SK-N-SH (cell line): ENCODE data around the gene CHST15. TPM values are rescaled to one million over a fixed set of nuclear protein-coding genes. Genes with fewer than 3 reads are reported as not detected.

ENCODE experiments used
- CTCF ChIA-PET: fragments of 300-600, 350-600 bp; formaldehyde crosslinking; extraction: SDS; loops from one replicate; lab custom pipeline; 2021; lab: Yijun Ruan, JAX
- POLR2A ChIA-PET: fragments of 350-600 bp; sonication (Branson Sonifier 250); formaldehyde crosslinking; extraction: SDS; loops from one replicate; lab custom pipeline; 2020; ENCODE audit warnings: antibody characterized with exemption, inconsistent platforms; lab: Yijun Ruan, JAX
- DNase-seq: peaks from one replicate; pipeline ENCODE4 v3.0.0; 2012
- H2AFZ ChIP-seq: fragments of 200-600 bp; sonication (generic); 2 replicates; pipeline ENCODE4 v1.8.1; 2016; ENCODE audit warnings: antibody characterized with exemption, mild to moderate bottlenecking, low read depth
- H3F3A ChIP-seq: fragments of 200-600 bp; sonication (generic); replicated peaks from 2 replicates; pipeline ENCODE3; 2016; ENCODE audit warnings: antibody characterized with exemption, mild to moderate bottlenecking; ENCODE audit not compliant: insufficient read depth
- H3K27ac ChIP-seq, 2 experiments: fragments of 200-500 bp in 1 of 2; fragments of 200-600 bp in 1 of 2; sonication (Bioruptor generic) in 1 of 2; sonication (generic), shearing (Covaris generic) in 1 of 2; 2 replicates each; pipeline versions ENCODE4 v1.5.1 to v1.6.1; 2014 to 2016; ENCODE audit warnings: low read depth in 2 of 2, inconsistent platforms in 1 of 2, low read length in 1 of 2, mild to moderate bottlenecking in 1 of 2, mixed read lengths in 1 of 2
- H3K27me3 ChIP-seq: fragments of 200-600 bp; sonication (generic), shearing (Covaris generic); 2 replicates; pipeline ENCODE4 v1.6.1; 2016; ENCODE audit warnings: mixed run types; ENCODE audit not compliant: insufficient read depth
- H3K36me3 ChIP-seq, 2 experiments: fragments of 200-500 bp in 1 of 2; fragments of 200-600 bp in 1 of 2; sonication (Bioruptor generic) in 1 of 2; sonication (generic) in 1 of 2; replicated peaks in 1 of 2; 2 replicates each; pipeline versions ENCODE3 to v1.5.1; 2014 to 2016; ENCODE audit warnings: low read length in 1 of 2, mild to moderate bottlenecking in 1 of 2; ENCODE audit not compliant: insufficient read depth in 2 of 2, control insufficient read depth in 1 of 2
- H3K4me1 ChIP-seq, 2 experiments: fragments of 200-500 bp in 1 of 2; fragments of 200-600 bp in 1 of 2; sonication (Bioruptor generic) in 1 of 2; sonication (generic), shearing (Covaris generic) in 1 of 2; 2 replicates each; pipeline versions ENCODE4 v1.5.1 to v1.6.1; 2014 to 2016; ENCODE audit warnings: low read depth in 1 of 2, low read length in 1 of 2, mixed run types in 1 of 2; ENCODE audit not compliant: insufficient read depth in 2 of 2, control insufficient read depth in 1 of 2
- H3K4me2 ChIP-seq: fragments of 200-600 bp; sonication (generic), shearing (Covaris generic); 2 replicates; pipeline ENCODE4 v1.6.1; 2017; ENCODE audit warnings: mixed run types
- H3K4me3 ChIP-seq, 2 experiments: fragments of 200-500 bp in 1 of 2; fragments of 200-600 bp in 1 of 2; sonication (Bioruptor generic) in 1 of 2; sonication (generic), shearing (Covaris generic) in 1 of 2; 2 replicates each; pipeline versions ENCODE4 v1.5.1 to v1.8.1; 2014 to 2016; ENCODE audit warnings: low read depth in 2 of 2, inconsistent platforms in 1 of 2, low read length in 1 of 2, mild to moderate bottlenecking in 1 of 2, mixed read lengths in 1 of 2, moderate library complexity in 1 of 2
- H3K79me2 ChIP-seq: fragments of 200-600 bp; sonication (generic); 2 replicates; pipeline ENCODE4 v1.8.1; 2017; ENCODE audit warnings: mild to moderate bottlenecking; ENCODE audit not compliant: insufficient read depth
- H3K9ac ChIP-seq: fragments of 200-600 bp; sonication (generic); 2 replicates; pipeline ENCODE4 v1.6.1; 2017; ENCODE audit warnings: mixed run types
- H3K9me2 ChIP-seq: fragments of 200-600 bp; sonication (generic); 2 replicates; pipeline ENCODE4 v1.6.1; 2017; ENCODE audit warnings: mixed run types
- H3K9me3 ChIP-seq: fragments of 200-600 bp; sonication (generic); 2 replicates; pipeline ENCODE4 v1.6.1; 2017; ENCODE audit warnings: mixed run types, mild to moderate bottlenecking, moderate library complexity
- H4K20me1 ChIP-seq: fragments of 200-600 bp; sonication (generic); 2 replicates; pipeline ENCODE4 v1.6.1; 2017; ENCODE audit warnings: mild to moderate bottlenecking, mixed run types; ENCODE audit not compliant: insufficient read depth
- CHD2 ChIP-seq: fragments of 150-350 bp; IDR thresholded peaks from 2 replicates; pipeline ENCODE4 v1.6.1; 2018; ENCODE audit warnings: low read length; ENCODE audit not compliant: partially characterized antibody
- CTCF ChIP-seq: fragments of 200-600 bp; sonication (generic); IDR thresholded peaks from 2 replicates; pipeline ENCODE4 v1.6.1; 2017; ENCODE audit warnings: antibody characterized with exemption, mild to moderate bottlenecking, moderate library complexity
- FOSL2 ChIP-seq: IDR thresholded peaks from 2 replicates; pipeline ENCODE4 v1.4.0; 2012; ENCODE audit warnings: low read depth, mild to moderate bottlenecking, moderate library complexity, borderline replicate concordance
- FOXJ3 ChIP-seq: sonication (generic); formaldehyde crosslinking; IDR thresholded peaks from 2 replicates; pipeline ENCODE4 v1.5.1; 2020; ENCODE audit warnings: mild to moderate bottlenecking, missing genetic modification reagents
- GABPA ChIP-seq: IDR thresholded peaks from 2 replicates; pipeline ENCODE4 v1.4.0; 2012; ENCODE audit warnings: low read depth, mild to moderate bottlenecking
- IRF3 ChIP-seq: fragments of 150-350 bp; IDR thresholded peaks from 2 replicates; pipeline ENCODE4 v1.6.1; 2016; ENCODE audit warnings: mild to moderate bottlenecking, low read depth, low read length
- JUND ChIP-seq: IDR thresholded peaks from 2 replicates; pipeline ENCODE4 v1.4.0; 2012
- NFIC ChIP-seq: IDR thresholded peaks from 2 replicates; pipeline ENCODE4 v1.4.0; 2012; ENCODE audit warnings: borderline replicate concordance
- POLR2AphosphoS5 ChIP-seq: IDR thresholded peaks from 2 replicates; pipeline ENCODE4 v1.6.1; 2012; ENCODE audit warnings: low read depth, low read length
- RCOR1 ChIP-seq: fragments of 150-350 bp; IDR thresholded peaks from 2 replicates; pipeline ENCODE4 v1.6.1; 2017; ENCODE audit warnings: antibody characterized with exemption, low read length
- SMC3 ChIP-seq: IDR thresholded peaks from 2 replicates; pipeline ENCODE4 v1.6.1; 2012; ENCODE audit warnings: low read depth, low read length, improper control_type of control experiment
- TEAD4 ChIP-seq: IDR thresholded peaks from 2 replicates; pipeline ENCODE4 v1.4.0; 2012; ENCODE audit warnings: mild to moderate bottlenecking, borderline replicate concordance; ENCODE audit not compliant: insufficient read depth
- WGBS: methylation state at CpG from one replicate; pipeline ENCODE4 v1.1.6; 2017; ENCODE audit warnings: low lambda C conversion rate; 5-methylcytosine and 5-hydroxymethylcytosine counted together
- polyA plus RNA-seq, 3 experiments: library from polyadenylated mRNA; depleted of rRNA; stranded (reverse); fragments of >200 nt; gene quantifications; 2 replicates each; pipeline ENCODE4 v1.2.3, GENCODE V29; 2012

The CHST15 gene
- polyA plus RNA-seq, 1 of the 3 experiments (the other 2 are of a cell fraction): 0.02 TPM

- 6% methylated on average over 3 of the region's 4 CpGs for whole genome bisulfite sequencing
- Histone ChIP-seq H3F3A (no peaks in the 10 kb centered on the region), H3K9ac (no peak overlapping the region), H3K9me2 (no peaks in the 10 kb centered on the region), H3K79me2 (no peaks in the 10 kb centered on the region), H3K4me3 (no peak overlapping the region), H3K27me3 (no peaks in the 10 kb centered on the region; the same call in 1 of the 2 replicates), H3K4me1 (no peaks in the 10 kb centered on the region), H3K27ac (no peak overlapping the region), H2AFZ (no peak overlapping the region), H3K4me2 (no peak overlapping the region), H3K9me3 (no peaks in the 10 kb centered on the region), H4K20me1 (no peaks in the 10 kb centered on the region), H3K36me3 (no peaks in the 10 kb centered on the region)
- ChIA-PET POLR2A (no interaction called here), CTCF (no interaction called here)
- TF ChIP-seq TEAD4 (no peak), CTCF (no peak), FOSL2 (no peak), GABPA (no peak), SMC3 (no peak), FOXJ3 (CRISPR knock-in tag) (no peak), JUND (no peak), NFIC (no peak), IRF3 (no peak), RCOR1 (no peak)
- DNase-seq: no peak
Observed at GRCh38 chr10:124099604-124100003, 6.2 kb upstream of the CHST15 start.

GRCh38 chr10:124098575-124098974 lies 5.2 kb upstream of the CHST15 start:
- H3K27me3 ChIP-seq: no peaks in the 10 kb centered on the region; the same call in 1 of the 2 replicates
- ChIA-PET POLR2A (no interaction called here), CTCF (interaction anchor here (1.3 kb wide), 1 partner anchor 8 kb away, joined by 3 read pairs; no protein-coding TSS in a partner anchor)
- no peaks in the 10 kb centered on the region for H3F3A ChIP-seq
- no peaks in the 10 kb centered on the region for H3K9me3 ChIP-seq
- no peaks in the 10 kb centered on the region for H3K9me2 ChIP-seq
- H2AFZ ChIP-seq: no peak overlapping the region
- H3K79me2 ChIP-seq: no peaks in the 10 kb centered on the region
- TF ChIP-seq POLR2AphosphoS5 (no peak), CHD2 (no peak), GABPA (no peak)
- TF ChIP-seq, all 33 proteins: peak for 0
- DNase-seq: no peak
- no peak overlapping the region for H3K4me2 ChIP-seq
- no peaks in the 10 kb centered on the region for H3K4me1 ChIP-seq
- no peak overlapping the region for H3K27ac ChIP-seq
- H3K36me3 ChIP-seq: no peaks in the 10 kb centered on the region
- no peak overlapping the region for H3K9ac ChIP-seq
- 69% methylated on average over 9 of the region's 10 CpGs for WGBS
- H4K20me1 ChIP-seq: no peaks in the 10 kb centered on the region
- no peak overlapping the region for H3K4me3 ChIP-seq
